ENCODE measurements around the gene MRM1. TPM values are rescaled to one million over a fixed set of nuclear protein-coding genes. Genes with fewer than 3 reads are reported as not detected.
A peak's percentile ranks its signal among the peaks of the same experiment; 100 is the strongest.

Gene MRM1
- total and polyA plus RNA-seq, 2 experiments from 2014 or later, result 7.6 to 20.4 TPM

DNA sequence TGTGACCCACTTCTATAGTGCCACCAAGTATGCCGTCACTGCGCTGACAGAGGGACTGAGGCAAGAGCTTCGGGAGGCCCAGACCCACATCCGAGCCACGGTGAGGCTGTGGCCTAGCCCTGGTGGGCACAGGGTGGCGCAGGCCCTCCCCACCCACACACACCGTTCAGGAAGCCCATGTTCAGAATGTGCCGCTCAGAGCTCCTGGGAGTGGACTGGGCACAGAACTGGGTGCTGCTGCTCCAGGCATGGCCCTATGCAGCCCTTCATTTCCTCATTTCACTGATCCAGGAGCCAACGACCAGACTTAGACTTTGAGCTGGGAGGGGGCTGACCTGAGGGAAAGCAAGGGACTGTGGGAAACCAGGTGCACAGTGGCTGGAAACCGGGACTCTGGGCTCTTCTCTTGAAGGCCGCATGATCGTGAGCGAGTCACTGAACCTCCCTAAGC, 2.4 kb upstream of the MRM1 start (continued):
- TF ChIP-seq, protein P1, sequence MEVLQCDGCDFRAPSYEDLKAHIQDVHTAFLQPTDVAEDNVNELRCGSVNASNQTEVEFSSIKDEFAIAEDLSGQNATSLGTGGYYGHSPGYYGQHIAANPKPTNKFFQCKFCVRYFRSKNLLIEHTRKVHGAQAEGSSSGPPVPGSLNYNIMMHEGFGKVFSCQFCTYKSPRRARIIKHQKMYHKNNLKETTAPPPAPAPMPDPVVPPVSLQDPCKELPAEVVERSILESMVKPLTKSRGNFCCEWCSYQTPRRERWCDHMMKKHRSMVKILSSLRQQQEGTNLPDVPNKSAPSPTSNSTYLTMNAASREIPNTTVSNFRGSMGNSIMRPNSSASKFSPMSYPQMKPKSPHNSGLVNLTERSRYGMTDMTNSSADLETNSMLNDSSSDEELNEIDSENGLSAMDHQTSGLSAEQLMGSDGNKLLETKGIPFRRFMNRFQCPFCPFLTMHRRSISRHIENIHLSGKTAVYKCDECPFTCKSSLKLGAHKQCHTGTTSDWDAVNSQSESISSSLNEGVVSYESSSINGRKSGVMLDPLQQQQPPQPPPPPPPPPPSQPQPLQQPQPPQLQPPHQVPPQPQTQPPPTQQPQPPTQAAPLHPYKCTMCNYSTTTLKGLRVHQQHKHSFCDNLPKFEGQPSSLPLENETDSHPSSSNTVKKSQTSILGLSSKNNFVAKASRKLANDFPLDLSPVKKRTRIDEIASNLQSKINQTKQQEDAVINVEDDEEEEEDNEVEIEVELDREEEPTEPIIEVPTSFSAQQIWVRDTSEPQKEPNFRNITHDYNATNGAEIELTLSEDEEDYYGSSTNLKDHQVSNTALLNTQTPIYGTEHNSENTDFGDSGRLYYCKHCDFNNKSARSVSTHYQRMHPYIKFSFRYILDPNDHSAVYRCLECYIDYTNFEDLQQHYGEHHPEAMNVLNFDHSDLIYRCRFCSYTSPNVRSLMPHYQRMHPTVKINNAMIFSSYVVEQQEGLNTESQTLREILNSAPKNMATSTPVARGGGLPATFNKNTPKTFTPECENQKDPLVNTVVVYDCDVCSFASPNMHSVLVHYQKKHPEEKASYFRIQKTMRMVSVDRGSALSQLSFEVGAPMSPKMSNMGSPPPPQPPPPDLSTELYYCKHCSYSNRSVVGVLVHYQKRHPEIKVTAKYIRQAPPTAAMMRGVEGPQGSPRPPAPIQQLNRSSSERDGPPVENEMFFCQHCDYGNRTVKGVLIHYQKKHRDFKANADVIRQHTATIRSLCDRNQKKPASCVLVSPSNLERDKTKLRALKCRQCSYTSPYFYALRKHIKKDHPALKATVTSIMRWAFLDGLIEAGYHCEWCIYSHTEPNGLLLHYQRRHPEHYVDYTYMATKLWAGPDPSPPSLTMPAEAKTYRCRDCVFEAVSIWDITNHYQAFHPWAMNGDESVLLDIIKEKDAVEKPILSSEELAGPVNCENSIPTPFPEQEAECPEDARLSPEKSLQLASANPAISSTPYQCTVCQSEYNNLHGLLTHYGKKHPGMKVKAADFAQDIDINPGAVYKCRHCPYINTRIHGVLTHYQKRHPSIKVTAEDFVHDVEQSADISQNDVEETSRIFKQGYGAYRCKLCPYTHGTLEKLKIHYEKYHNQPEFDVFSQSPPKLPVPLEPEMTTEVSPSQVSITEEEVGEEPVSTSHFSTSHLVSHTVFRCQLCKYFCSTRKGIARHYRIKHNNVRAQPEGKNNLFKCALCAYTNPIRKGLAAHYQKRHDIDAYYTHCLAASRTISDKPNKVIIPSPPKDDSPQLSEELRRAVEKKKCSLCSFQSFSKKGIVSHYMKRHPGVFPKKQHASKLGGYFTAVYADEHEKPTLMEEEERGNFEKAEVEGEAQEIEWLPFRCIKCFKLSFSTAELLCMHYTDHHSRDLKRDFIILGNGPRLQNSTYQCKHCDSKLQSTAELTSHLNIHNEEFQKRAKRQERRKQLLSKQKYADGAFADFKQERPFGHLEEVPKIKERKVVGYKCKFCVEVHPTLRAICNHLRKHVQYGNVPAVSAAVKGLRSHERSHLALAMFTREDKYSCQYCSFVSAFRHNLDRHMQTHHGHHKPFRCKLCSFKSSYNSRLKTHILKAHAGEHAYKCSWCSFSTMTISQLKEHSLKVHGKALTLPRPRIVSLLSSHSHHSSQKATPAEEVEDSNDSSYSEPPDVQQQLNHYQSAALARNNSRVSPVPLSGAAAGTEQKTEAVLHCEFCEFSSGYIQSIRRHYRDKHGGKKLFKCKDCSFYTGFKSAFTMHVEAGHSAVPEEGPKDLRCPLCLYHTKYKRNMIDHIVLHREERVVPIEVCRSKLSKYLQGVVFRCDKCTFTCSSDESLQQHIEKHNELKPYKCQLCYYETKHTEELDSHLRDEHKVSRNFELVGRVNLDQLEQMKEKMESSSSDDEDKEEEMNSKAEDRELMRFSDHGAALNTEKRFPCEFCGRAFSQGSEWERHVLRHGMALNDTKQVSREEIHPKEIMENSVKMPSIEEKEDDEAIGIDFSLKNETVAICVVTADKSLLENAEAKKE (CRISPR knock-in tag; IDR thresholded peaks at IDR 0.05), result no peak

DNA sequence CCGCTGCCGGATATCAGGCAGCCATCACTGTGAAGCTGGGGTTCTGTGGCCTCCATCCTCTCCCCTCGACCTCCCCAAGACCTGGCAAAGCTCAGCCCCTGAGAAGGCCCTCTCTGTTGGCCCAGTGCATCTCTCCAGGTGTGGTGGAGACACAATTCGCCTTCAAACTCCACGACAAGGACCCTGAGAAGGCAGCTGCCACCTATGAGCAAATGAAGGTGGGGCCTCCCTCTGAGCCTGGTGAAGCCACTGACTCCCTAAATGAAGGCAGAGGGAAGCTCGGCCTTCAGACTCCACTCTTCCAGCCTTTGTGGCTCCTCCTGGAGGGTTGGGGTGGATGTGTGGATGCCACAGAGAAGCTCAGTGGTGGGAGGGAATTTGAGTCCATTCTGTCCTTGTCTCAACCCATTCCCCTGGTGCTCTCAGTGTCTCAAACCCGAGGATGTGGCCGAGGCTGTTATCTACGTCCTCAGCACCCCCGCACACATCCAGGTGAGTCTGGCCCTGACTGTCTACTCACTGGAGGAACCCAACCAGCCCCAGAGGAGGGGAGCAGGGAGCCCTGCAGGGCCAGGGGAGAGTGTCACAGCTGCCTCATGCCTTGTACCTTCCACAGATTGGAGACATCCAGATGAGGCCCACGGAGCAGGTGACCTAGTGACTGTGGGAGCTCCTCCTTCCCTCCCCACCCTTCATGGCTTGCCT, 1.7 kb upstream of the MRM1 start:
- no peak for DNase-seq (ENCODE audit: low spot score)
- no peaks in the 10 kb centered on the region for H3K9me3 Mint-ChIP-seq
- H3K36me3 Mint-ChIP-seq (ENCODE audit: low read depth), result peaks cover 35% of the 10 kb centered on the region
- no peak overlapping the region for H3K27ac ChIP-seq (ENCODE audit: low read depth)
- no peak overlapping the region; the same call in 1 of the 2 replicates for H3K4me2 ChIP-seq
- H4K20me1 ChIP-seq (replicated peaks; ENCODE audit: insufficient read depth), result peaks cover 18% of the 10 kb centered on the region
- H3K4me1 Mint-ChIP-seq, result peaks cover 20% of the 10 kb centered on the region
- no peaks in the 10 kb centered on the region for H3K27me3 ChIP-seq (ENCODE audit: insufficient read depth)
- peaks cover 15% of the 10 kb centered on the region for H3F3A ChIP-seq (replicated peaks; ENCODE audit: low read depth)
- peaks cover 24% of the 10 kb centered on the region for H3K79me2 ChIP-seq (replicated peaks; ENCODE audit: insufficient read depth)
- no peak overlapping the region for H2AFZ ChIP-seq
- peak overlapping the region; percentile 23; the same call in 1 of the 3 replicates for H3K4me3 Mint-ChIP-seq
- ATAC-seq, result no peak
- H3K4me3 ChIP-seq, result no peak overlapping the region
- H3K9me2 ChIP-seq (ENCODE audit: insufficient read depth), result no peaks in the 10 kb centered on the region
- H3K27ac Mint-ChIP-seq, result no peak overlapping the region
- H3K36me3 ChIP-seq (ENCODE audit: insufficient read depth), result no peaks in the 10 kb centered on the region; the same call in 1 of the 2 replicates
- peaks cover 23% of the 10 kb centered on the region for H3K4me1 ChIP-seq (ENCODE audit: insufficient read depth)
- peaks cover 19% of the 10 kb centered on the region for H3K27me3 Mint-ChIP-seq (ENCODE audit: insufficient read depth, low read depth, poor library complexity)
- TF ChIP-seq EZH2phosphoT487 (IDR thresholded peaks at IDR 0.05; ENCODE audit: unreplicated experiment) (no peak), ZNF114 (CRISPR knock-in tag; IDR thresholded peaks at IDR 0.05) (no peak), NANOG (IDR thresholded peaks at IDR 0.05; ENCODE audit: borderline replicate concordance) (no peak), CTCF (conservative IDR thresholded peaks at IDR 0.05; ENCODE audit: low read depth in 2 of 2) (no peak), POLR2AphosphoS5 (IDR thresholded peaks at IDR 0.05; ENCODE audit: low read depth) (no peak)
- TF ChIP-seq, protein P2, sequence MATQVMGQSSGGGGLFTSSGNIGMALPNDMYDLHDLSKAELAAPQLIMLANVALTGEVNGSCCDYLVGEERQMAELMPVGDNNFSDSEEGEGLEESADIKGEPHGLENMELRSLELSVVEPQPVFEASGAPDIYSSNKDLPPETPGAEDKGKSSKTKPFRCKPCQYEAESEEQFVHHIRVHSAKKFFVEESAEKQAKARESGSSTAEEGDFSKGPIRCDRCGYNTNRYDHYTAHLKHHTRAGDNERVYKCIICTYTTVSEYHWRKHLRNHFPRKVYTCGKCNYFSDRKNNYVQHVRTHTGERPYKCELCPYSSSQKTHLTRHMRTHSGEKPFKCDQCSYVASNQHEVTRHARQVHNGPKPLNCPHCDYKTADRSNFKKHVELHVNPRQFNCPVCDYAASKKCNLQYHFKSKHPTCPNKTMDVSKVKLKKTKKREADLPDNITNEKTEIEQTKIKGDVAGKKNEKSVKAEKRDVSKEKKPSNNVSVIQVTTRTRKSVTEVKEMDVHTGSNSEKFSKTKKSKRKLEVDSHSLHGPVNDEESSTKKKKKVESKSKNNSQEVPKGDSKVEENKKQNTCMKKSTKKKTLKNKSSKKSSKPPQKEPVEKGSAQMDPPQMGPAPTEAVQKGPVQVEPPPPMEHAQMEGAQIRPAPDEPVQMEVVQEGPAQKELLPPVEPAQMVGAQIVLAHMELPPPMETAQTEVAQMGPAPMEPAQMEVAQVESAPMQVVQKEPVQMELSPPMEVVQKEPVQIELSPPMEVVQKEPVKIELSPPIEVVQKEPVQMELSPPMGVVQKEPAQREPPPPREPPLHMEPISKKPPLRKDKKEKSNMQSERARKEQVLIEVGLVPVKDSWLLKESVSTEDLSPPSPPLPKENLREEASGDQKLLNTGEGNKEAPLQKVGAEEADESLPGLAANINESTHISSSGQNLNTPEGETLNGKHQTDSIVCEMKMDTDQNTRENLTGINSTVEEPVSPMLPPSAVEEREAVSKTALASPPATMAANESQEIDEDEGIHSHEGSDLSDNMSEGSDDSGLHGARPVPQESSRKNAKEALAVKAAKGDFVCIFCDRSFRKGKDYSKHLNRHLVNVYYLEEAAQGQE (IDR thresholded peaks at IDR 0.05; ENCODE audit: unreplicated experiment), result no peak
